Dendritic cell treated with granulocyte-macrophage colony-stimulating factor and Interleukin-4, amounts not matched to agents 40 ng/mL and 50 ng/mL, for 4 days (primary cell): Measurements from ENCODE around the gene NRXN2.

Experiments
- H3K27ac Mint-ChIP-seq: one replicate; pipeline ENCODE4 v1.8.0; 2022; ENCODE audit warnings: mild to moderate bottlenecking, mixed read lengths
- H3K27me3 Mint-ChIP-seq: one replicate; pipeline ENCODE4 v1.8.0; 2022; ENCODE audit warnings: mild to moderate bottlenecking, mixed read lengths
- H3K36me3 Mint-ChIP-seq: one replicate; pipeline ENCODE4 v1.8.0; 2022; ENCODE audit warnings: low read depth, mixed read lengths
- H3K4me1 Mint-ChIP-seq: one replicate; pipeline ENCODE4 v1.8.0; 2022; ENCODE audit warnings: low read depth, mixed read lengths
- H3K4me3 Mint-ChIP-seq: one replicate; pipeline ENCODE4 v1.8.0; 2022; ENCODE audit warnings: mild to moderate bottlenecking, moderate library complexity, mixed read lengths
- H3K9me3 Mint-ChIP-seq: one replicate; pipeline ENCODE4 v1.8.0; 2022; ENCODE audit warnings: mixed read lengths
- intact Hi-C: fragments of 100-400 bp; cut with micrococcal nuclease; formaldehyde crosslinking; loops from one replicate; pipeline ENCODE4 v1.15.0; 2022

The NRXN2 gene

DNA sequence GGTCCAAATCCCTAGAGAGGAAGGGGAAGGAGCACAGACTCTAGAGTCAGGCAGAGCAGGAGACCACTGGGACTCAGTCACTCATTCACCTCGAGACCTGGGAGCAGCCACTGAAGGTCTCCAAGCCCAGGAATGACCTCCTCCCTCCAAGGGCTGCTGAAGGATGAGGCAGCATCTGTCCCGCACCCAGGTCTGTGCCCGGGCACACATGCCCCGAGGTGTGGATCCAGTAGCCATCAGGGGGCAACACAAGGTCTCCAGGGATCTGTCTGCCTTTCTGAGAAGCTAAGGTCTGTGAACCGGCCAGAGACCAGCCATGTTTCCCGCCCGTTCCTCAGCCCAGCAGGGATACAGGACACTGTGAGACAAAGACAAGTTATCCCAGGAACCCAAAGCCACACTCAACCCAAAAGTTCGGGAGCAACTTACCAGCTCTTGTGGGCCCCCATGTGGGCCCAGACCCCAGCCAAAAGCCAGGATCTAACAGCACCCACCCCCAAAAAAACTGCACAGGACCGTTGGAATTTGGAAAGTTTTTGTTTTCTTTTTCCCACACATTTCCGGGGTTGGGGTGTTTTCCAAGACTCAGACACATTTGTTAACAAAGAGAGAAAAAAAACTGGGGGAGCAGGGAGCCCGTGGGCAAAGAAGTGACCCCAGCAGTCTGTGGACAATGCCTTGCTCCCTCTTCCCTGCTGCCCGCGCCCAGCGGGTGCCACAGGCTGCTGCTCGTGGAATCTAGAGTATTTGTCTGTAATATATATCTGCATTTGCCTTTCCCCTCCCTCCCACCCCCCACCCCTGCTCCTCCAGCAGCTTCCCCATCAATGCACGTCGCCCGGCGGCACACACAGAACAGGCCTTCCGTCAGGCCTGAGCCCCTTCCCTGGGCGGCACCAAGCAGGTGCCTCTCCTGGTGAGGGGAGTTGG is 117.1 kb downstream of the NRXN2 start:
- Mint-ChIP-seq H3K27ac (no peak overlapping the region), H3K4me3 (no peak overlapping the region), H3K36me3 (no peaks in the 10 kb centered on the region), H3K27me3 (peaks cover 20% of the 10 kb centered on the region), H3K4me1 (peaks cover 13% of the 10 kb centered on the region), H3K9me3 (no peaks in the 10 kb centered on the region)
- intact Hi-C loops = no loop called here

DNA sequence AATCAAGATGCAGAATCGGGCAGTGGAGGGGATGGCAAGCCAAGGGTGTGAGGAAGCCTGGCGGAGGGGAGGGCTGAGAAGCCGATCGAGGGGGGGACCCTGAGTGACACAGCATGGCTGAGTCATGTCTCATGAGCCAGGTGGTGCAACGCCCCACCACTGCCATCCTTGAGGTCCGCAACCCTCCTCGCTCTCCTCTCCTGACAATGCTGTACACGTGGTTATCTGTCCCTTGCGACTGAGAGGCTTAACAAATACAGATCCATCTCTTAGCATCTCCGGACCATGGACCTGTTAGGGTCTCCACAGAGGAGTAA is 117.8 kb downstream of the NRXN2 start:
- H3K4me1 Mint-ChIP-seq = peaks cover 11% of the 10 kb centered on the region
- no peaks in the 10 kb centered on the region for H3K9me3 Mint-ChIP-seq
- peaks cover 20% of the 10 kb centered on the region for H3K27me3 Mint-ChIP-seq
- no peak overlapping the region for H3K4me3 Mint-ChIP-seq
- intact Hi-C loops = no loop called here
- no peak overlapping the region for H3K27ac Mint-ChIP-seq
- H3K36me3 Mint-ChIP-seq = no peaks in the 10 kb centered on the region

DNA sequence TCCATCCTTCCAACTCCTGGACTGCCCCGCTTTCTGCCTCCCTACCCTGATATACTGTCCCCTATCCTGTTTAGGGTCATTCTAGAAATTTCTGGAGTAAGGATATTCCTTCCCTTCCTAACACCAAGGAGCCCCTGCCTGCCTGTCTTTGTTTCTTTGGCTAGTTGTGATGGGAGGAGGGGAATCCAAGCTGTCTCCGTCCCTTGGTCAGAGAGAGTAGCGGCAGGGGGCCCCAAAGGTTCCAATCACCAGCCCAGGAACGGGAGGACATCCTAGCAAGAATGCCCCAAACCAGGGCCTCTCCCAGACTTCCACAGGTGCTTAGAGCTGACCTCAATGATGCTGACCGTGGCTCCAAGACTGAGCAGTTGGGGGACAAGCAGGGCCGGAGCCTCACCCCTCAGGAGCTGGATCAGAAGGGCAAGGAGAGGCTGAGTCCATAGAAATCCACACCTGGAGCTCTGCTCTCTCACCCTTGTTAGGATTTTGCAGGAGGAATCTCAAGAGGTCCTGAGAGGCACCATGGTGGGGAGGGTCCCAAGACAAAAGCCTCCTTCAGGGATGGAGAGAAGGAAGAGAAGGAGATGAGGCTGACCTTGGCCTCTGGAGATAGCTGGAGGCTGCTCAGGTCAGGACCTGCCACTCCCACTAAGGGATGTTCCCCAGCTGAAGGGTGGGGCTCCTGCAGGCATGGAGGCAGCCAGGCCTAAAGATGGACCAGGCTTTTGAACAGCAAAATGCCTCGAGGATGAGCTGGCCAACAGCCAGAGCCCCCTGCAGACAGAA is 118.3 kb downstream of the NRXN2 start:
- no peak overlapping the region for H3K27ac Mint-ChIP-seq
- H3K9me3 Mint-ChIP-seq = no peaks in the 10 kb centered on the region
- intact Hi-C loops = no loop called here
- peaks cover 20% of the 10 kb centered on the region for H3K27me3 Mint-ChIP-seq
- H3K4me3 Mint-ChIP-seq = no peak overlapping the region
- H3K4me1 Mint-ChIP-seq = peaks cover 11% of the 10 kb centered on the region
- H3K36me3 Mint-ChIP-seq = no peaks in the 10 kb centered on the region

DNA sequence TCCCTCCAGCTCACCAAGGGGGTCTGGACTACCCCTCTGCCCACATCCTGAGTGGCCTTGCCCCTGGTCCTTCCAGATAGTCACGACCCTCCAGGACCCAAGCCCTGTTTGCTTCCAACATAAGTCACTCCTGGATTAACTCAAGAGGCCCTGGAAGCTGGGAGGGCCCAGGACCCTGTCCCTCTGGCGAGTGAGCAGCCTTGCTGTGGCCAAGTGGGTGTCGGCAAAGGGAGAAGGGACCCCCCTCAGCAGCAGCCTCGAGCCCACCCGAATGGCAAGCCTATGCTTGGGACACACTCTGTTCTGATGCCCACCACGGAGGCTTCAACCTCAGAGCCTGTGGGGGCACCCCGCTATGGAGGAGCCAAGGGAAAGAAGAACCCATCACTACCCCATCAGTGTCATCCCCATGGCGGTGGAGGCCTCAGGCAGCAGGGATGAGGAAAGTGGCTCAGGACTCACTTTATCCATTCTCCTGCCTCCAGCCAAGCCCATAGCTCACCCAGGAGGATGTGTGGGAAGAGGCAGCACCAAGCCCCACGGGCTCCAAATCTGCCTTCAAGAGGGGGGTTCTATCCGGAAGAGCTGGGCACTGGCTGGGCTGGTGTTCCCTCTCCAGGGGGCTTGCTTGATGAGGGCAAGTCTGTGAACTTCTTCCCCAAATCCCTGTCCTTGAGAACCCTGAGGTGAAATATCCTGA is 119.4 kb downstream of the NRXN2 start:
- Mint-ChIP-seq H3K27me3 (peaks cover 16% of the 10 kb centered on the region), H3K9me3 (no peaks in the 10 kb centered on the region), H3K4me1 (peaks cover 11% of the 10 kb centered on the region), H3K27ac (no peak overlapping the region), H3K36me3 (no peaks in the 10 kb centered on the region), H3K4me3 (no peak overlapping the region)
- intact Hi-C loops = no loop called here

DNA sequence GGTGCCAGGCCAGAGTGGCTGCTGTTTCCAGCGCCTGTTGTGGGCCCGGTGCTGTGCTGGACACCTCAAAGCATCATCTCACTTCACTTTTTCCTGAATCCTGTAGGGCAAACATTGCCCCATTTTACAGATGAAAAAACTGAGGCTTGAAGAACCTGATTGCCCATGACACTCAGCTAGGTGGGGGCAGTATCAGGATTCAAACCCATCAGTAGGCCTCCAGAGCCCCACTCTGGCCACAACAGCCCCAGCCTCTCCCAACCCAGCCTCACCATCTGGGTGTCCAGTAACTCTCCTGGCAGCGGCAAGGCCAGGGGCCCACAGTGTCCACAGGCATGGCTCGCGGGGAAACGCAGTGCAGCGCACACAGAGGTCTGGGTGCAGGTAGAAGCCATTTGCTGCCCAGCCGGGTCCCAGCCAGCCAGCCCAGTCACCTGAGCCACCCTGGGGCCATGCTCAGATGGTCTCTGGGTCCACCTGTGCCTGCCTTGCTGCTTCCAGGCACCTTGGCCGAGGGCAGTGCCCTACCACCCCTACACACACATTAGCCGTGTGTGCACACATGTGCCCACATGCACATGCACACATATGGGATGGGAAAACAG is 120.4 kb downstream of the NRXN2 start:
- Mint-ChIP-seq H3K9me3 (no peaks in the 10 kb centered on the region), H3K4me3 (no peak overlapping the region), H3K27me3 (peaks cover 17% of the 10 kb centered on the region), H3K27ac (no peak overlapping the region), H3K4me1 (peaks cover 11% of the 10 kb centered on the region), H3K36me3 (no peaks in the 10 kb centered on the region)
- intact Hi-C loops = no loop called here

DNA sequence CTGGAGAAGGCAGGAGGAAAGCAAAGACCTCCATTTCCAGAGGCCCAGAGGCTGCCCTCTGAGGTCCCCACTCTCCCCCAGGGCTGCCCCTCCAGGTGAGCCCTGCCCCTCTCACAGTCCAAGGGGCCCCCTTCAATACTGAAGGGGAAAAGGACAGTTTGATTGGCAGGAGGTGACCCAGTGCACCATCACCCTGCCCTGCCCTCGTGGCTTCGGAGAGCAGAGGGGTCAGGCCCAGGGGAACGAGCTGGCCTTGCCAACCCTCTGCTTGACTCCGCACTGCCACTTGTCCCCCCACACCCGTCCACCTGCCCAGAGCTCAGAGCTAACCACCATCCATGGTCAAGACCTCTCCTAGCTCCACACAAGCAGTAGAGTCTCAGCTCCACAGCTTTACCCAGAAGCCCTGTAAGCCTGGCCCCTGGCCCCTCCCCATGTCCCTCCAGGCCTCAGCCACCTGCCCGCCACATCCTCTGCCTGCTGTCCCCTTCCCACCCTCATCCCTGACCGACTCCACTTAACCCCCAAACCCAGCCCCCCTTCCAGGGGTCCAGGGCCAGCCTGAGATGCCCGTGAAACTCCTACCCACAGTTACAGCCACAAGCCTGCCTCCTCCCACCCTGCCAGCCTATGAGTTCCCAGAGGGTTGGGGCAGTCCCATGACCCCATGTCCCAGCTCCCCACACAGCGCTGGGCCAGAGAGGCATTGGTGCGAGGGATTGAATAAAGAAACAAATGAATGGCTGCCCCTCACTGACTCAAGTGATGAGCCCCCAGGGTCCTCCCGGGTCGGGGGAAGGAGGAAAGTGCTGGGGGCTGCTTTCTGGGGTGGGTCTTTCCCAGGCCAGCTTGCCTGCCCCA is 121.2 kb downstream of the NRXN2 start:
- Mint-ChIP-seq H3K27ac (no peak overlapping the region), H3K4me3 (no peak overlapping the region), H3K9me3 (no peaks in the 10 kb centered on the region), H3K27me3 (peaks cover 17% of the 10 kb centered on the region), H3K36me3 (no peaks in the 10 kb centered on the region), H3K4me1 (peaks cover 11% of the 10 kb centered on the region)
- intact Hi-C loops = no loop called here

DNA sequence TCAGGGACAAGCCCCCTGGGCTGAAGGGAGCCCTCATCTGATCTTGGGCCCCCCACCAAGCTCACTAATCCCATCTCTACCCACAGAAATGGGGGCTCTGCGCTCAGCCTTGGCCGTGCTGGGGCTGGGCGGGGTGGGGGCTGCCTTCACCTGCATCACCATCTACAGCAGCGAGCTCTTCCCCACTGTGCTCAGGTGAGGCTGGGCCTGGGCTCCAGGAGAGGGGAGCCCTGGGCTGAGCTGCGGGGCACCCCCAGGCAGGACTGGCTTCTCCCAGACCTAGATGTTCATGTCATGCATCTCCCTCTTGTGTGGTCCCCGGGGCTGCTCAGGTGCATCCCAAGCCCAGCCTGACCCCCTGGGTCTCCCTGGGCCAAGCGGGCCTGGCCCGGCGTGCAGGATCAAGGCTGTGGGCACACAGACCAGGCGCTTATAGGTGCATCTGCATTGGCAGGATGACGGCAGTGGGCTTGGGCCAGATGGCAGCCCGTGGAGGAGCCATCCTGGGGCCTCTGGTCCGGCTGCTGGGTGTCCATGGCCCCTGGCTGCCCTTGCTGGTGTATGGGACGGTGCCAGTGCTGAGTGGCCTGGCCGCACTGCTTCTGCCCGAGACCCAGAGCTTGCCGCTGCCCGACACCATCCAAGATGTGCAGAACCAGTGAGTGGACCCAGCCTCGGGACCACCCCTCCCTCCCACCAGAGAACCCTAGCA is 122.6 kb downstream of the NRXN2 start:
- Mint-ChIP-seq H3K9me3 (no peaks in the 10 kb centered on the region), H3K27me3 (peaks cover 9% of the 10 kb centered on the region), H3K4me1 (peaks cover 8% of the 10 kb centered on the region), H3K27ac (no peak overlapping the region), H3K4me3 (no peak overlapping the region), H3K36me3 (no peaks in the 10 kb centered on the region)
- intact Hi-C loops = no loop called here

DNA sequence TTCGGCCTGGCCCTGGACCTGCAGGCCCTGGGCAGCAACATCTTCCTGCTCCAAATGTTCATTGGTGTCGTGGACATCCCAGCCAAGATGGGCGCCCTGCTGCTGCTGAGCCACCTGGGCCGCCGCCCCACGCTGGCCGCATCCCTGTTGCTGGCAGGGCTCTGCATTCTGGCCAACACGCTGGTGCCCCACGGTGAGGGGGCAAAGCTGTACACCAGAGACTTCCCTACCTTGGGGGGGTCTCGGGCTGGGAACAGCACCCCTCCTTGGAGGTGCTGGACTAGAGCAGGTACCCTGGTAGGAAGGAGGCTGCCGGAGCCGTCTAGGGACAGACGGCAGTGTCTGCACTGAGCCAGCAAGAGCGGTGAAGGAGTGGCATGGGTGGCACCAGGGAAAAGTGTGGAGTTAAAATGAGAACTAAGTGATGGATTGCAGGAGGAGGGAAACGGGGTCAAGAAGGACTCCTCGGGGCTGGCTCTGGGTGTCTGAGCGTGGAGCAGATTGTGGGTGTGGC is 123.2 kb downstream of the NRXN2 start:
- Mint-ChIP-seq H3K4me1 (peaks cover 1% of the 10 kb centered on the region), H3K27me3 (peaks cover 5% of the 10 kb centered on the region), H3K27ac (no peak overlapping the region), H3K36me3 (no peaks in the 10 kb centered on the region), H3K9me3 (no peaks in the 10 kb centered on the region), H3K4me3 (no peak overlapping the region)
- intact Hi-C loops = no loop called here

DNA sequence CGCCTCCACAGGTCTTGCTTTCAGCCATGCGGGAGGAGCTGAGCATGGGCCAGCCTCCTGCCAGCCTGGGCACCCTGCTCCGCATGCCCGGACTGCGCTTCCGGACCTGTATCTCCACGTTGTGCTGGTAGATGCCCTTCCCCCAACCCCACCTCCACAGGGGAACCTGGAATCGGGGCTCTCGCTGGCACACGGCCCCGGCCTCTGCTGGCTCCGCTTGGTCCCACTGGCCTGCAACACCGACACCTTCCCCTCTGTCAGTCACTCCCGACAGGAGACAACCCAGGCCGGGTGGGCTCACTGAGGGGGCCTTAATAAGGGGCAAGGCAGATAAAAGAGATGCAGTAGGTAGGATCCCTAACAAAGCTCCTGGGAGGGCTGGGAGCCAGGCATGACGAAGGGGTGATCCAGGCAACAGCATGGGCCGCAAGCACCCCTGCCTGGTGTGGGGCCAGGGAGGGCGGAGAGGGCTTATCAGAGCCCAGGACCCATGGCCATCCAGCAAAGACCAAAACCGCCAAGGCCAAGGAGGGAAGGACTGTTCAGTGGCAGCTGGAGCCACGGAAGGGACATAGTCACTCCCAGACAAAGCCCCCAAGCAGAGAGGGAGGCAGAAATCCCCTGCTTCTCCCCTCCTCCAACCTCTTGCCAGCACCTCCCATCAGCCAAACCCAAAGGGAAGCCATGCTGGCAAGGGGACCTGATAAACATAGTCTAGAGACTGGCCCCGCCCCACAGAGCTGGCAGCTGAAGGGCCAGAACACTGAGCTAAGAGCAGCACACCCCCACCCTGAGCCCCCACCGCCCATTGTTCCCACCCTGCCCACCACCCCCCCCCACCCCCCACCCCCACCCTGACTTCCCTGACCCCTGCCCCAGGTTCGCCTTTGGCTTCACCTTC is 124.0 kb downstream of the NRXN2 start:
- Mint-ChIP-seq H3K9me3 (no peaks in the 10 kb centered on the region), H3K4me3 (no peak overlapping the region), H3K27me3 (peaks cover 2% of the 10 kb centered on the region), H3K4me1 (no peaks in the 10 kb centered on the region), H3K36me3 (no peaks in the 10 kb centered on the region), H3K27ac (no peak overlapping the region)
- intact Hi-C loops = no loop called here

DNA sequence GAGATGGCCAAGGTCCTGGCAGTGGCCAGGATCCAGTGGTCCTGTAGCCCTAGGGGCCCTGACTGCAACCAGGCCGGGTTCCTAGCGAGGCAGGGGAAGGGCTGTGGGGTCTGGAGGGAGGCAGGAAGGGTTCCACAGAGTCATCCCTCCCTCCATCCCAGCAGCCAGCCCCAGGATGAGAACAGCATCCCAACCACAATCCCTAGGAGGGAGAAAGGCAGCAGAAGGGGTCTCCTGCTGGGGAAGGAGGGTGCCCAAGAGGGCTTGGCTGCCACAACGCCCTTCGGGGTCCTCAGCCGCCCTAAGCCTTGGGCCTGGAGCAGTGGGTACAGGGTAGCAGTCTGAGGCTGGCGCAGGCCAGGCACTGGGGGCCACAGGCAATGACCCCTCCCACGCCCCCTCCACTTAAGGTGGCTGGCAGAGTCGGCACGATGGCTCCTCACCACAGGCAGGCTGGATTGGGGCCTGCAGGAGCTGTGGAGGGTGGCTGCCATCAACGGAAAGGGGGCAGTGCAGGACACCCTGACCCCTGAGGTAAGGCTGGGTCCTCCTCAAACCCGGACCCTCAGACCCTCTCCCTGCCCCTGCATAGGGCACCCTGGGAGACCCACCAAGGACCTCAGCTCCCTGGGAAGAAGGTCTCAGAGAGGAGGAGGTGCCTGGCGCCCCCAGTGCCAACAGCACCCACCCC is 124.7 kb downstream of the NRXN2 start:
- intact Hi-C loops = no loop called here
- Mint-ChIP-seq H3K4me3 (no peak overlapping the region), H3K36me3 (no peaks in the 10 kb centered on the region), H3K4me1 (no peaks in the 10 kb centered on the region), H3K27ac (no peak overlapping the region), H3K9me3 (no peaks in the 10 kb centered on the region), H3K27me3 (peaks cover 2% of the 10 kb centered on the region)

DNA sequence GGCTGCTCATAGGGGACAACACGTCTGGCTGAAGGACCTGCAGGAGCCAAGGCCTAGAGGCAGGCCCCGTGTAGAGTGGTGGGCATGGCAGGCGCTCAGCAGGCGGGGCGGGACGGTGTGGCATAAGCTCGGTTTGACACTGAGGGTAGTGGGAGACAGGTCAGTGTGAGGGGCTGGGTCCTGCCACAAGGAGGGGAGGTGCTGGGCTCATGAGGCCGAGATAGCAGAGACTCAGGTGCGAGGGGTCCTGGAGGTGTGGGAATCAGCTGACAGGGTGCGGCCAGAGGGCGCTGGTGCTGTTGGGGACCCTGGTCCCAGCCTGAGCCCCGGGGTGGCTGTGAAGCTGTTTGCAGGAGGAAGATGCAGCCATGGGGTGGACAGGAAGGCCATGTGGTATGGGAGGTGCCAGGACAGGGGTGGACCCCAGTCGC is 125.3 kb downstream of the NRXN2 start:
- no peak overlapping the region for H3K4me3 Mint-ChIP-seq
- no peaks in the 10 kb centered on the region for H3K9me3 Mint-ChIP-seq
- no peaks in the 10 kb centered on the region for H3K36me3 Mint-ChIP-seq
- no peaks in the 10 kb centered on the region for H3K4me1 Mint-ChIP-seq
- no peak overlapping the region for H3K27ac Mint-ChIP-seq
- peaks cover 2% of the 10 kb centered on the region for H3K27me3 Mint-ChIP-seq
- intact Hi-C loops = no loop called here
